ENCODE measurements around the gene SYT7.
A peak's percentile ranks its signal among the peaks of the same experiment; 100 is the strongest.

Gene SYT7

DNA sequence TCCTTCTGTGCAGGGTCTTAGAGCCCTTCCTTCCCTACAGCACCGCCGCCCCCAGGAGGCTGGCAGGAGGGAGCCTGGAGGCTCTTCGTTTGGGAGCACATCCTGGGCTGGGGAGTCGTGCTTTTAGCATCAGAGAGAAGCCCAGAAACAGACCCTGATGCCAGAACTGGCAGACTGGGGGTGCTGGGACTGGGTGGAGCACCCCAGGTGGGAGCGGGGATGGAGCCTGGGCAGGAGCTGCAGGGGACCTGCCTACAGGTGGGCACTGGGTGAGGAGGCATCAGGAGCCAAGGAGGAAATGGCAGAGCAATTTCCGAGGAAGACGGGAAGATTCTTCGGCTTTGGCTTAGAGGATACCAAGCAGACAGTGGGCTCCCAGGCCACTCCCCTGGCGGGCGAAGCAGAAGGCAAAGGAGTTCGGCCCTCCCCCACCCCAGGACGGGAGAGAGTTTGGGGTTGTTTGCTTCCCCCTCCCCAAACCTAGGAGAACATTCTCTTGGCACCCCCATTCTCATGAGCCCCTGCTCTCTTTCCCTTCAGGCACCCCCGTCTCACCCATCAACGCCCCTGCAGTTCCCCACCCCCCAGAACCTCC, 1.1 kb downstream of the SYT7 start:
- DNase-seq = peak; percentile 53

DNA sequence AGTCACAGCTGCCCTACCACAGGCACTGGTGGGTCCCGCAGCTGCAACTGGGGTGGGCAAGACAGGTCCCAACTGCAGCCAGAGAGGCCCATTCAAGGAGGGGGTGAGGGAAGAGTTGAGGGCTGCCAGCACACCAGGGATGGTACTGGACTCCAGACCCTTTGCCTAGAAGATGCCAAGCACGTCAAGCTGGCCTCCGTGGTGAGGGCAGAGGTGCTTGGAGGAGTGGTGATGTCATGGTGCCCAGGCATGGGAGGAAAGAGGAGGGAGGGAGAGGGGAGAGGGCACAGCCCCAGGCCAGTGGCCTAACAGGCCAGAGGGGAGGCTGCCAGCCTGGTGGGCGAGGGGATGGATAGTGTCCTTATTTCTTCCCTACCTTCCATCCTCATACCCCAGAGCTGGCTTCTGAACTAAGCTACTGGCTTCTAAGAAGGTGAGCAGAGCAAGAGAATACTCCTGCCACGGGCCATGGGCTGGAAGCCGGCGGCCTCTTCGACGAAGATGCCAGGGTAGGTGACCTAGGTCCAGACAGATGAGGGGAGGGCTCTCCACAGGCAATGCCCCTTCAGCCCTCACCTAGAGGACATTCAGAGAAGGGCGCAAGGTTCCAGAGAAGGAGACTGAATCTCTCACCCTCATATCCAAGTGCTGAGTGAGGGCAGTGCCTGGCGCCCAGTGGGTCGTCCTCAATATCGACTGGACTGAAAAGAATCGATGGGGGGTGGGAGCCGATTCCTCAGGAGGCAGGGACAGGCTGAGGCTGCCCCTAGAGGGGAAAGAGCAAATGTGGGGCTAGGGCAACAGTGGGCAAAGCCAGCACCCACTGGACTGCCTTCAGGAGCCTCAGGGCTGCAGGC, 1.8 kb downstream of the SYT7 start:
- DNase-seq = peak; percentile 38

DNA sequence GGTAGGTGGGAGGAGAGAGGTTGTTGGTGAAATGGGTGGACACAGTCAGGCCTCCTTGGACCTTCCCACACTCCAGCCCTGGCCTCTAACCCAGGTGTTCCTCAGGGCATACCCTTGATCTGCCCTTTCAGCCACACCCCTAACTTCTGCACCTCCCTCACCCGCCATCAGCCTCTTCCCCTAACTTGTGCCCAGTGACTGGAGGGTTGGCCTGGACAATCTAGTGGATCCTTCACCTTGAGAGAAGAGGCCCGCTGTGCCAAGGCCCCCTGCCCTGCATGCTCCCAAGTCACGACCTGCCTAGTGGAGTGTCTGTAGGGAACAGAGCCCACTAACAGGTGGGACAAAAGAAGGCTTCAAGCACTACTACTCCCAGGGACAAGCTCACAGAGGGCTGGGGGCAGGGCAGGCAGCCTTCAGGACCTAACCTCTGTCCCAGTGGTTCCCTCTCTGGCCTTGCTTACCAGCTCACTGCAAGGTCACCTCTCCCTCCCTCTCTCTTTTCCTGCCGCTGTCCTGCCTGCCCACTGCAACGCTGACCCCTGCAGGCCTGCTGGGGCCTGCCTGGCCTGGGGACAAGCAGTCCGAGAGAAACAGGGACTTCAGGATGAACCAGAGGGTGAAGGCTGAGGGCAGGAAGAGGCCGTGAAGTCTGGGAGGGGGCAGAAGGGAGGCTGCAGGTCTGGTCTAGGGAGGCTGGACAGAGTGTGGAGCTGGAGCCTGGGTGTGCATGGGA, 3.3 kb downstream of the SYT7 start:
- peak; percentile 70 for DNase-seq

DNA sequence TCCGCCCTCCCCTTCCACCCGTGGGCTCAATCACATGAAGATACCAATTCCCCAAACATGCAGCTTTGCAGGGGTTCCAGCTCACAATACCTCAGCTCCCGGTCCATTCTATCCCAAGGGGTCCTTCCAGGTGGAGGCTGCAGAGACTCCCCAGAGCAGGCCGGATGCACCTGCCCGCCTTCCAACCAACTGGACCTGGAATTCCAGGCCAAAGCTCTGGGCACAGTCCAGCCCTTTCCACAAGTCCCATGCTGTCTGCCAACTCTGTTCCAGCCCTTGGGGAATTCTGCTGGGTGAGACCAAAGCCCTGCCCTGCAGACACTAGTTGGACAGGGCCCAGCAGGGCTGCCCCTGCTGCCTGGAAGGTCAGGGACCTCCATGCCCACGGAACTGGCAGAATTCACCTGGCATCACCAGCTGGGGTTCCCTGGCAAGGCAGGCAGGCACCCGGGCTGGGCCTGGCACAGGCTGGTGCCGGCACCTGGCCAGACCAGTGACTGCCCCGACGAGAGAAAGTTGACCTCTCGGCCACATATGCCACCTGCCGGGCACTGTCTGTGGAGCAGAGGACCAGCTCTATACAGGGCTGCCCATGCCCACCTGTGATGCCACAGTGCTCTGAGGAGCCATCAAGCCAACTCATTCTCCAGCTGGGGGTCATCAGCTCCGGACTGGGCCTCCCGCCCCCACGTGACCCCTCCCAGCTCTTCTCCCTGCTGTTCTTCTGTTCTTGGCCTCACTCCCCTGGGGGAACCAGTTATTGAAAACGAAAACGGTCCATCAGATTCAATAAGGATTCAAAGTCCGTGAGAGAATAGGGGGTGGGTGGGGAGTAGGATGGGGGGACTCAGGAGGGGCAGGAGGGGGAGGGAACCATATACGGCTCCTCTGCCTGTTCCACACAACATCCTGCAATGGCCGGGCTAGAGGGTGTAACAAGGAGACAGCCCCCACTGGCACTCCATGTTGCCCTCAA, 4.7 kb downstream of the SYT7 start:
- peak; percentile 79 for DNase-seq

DNA sequence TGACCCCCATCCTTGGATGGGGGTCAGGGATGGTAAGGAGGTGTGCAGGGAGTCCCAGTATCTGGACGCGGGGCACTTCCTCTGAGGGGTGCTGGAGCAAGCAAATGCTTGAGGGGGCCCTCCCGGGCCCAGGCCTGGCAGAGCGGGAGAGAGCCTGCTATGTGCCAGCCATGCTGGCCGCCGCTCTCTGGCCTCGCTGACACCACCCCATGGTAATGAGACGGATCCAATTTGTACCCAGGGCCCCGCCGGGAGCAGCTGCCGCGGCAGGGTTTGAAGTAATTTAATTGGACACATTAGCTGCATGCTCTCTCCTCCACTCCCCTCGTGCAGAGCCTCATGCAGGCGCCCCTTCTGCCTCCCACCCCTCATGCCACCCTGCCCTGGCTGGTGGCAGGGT, 6.3 kb downstream of the SYT7 start:
- DNase-seq = peak; percentile 86

DNA sequence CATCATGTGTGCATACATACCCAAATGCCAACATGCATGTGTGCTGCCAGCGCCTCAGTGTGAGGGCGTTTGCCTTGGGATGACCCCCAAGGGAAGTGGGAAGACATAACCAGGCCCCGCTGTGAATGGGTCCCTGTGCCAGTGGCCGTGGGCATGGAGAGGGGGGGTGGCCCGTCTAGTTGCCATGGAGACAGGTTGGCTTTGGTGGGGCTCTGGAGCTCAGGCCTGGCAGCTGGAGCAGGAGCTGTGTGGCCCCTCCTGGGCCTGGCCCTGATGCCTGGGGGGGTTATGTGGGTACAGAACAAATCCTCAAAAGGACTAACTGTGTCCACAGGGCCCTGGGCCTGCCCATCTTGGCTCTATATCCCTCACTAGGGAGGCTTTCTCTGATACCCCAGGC, 8.0 kb downstream of the SYT7 start:
- no peak for DNase-seq

DNA sequence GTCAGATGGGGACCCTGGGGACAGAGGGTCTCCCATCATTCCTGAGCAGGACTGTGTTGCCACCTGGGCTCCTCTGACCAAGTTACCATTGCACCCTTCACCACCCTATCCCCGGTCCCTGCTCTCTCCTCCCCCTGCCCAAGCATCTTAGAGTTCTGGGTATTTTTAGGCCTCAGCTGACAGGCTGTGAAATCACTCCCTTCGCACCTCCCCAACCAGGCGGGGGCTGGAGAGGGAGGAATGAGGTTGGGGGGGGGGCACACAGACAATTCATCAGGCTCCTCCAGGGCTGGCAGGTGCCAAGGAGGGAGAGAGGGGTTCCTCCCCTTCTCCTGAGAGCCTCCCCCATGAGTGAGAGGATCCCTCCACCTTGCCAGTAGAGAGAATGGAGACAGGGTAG, 9.0 kb downstream of the SYT7 start:
- DNase-seq = no peak

DNA sequence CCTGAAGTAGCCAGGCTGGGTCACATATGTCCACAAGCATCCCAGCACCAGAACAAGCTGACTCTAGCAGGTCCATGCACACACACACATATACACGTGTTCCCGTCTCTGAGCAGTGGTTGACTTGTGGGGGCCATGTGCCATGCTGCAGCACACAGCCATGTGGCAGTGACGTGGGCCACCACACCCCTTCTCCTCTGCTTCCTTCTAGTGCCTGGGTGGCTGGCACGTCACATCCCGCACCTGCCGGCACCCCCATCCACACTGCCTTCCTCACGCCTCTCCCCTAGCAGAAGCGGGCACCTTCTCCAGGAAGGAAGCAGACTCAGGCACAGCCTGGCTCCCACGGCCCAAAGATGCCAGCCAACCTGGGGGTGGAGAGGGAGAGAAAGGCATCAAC, 9.5 kb downstream of the SYT7 start:
- no peak for DNase-seq

DNA sequence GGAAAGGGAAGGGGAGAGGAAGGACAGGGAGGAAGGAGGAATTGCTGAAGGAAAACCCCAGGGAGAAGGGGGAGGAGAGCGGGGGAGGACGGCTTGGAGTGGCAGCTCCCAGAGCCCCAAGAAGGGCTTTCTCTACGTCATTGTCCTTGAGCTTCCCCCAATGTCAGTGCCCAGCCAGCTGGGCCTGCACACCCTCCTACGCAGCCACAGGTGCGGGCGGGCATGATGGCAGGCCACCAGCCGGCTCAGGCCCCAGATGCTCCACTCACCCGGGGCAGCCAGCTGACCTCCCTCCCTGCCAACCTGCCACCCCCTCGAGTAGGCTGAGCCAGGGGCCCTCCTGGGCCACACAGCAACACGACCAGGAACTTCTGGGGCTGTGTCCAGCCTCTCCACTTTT, 11.2 kb downstream of the SYT7 start:
- peak; percentile 37 for DNase-seq

DNA sequence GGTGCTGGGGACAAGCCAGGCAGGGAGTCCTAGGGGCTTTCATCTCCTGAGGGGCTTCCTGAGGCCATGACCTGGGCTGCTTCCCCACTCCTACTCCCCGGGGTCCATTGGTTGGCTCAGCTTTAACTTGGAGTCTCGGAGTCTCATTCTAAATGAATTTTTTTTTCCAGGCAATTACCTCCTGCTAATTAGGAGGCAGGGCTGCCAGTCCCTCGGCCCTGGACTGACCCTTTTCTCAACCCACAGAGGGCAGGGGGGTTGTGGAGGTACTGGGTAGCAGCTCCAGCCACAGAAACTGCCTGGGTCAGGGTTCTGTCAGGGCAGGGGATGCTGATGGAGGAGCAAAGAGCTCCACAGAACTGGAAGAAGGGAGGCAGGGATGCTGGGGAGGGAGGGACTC, 11.9 kb downstream of the SYT7 start:
- peak; percentile 59 for DNase-seq

DNA sequence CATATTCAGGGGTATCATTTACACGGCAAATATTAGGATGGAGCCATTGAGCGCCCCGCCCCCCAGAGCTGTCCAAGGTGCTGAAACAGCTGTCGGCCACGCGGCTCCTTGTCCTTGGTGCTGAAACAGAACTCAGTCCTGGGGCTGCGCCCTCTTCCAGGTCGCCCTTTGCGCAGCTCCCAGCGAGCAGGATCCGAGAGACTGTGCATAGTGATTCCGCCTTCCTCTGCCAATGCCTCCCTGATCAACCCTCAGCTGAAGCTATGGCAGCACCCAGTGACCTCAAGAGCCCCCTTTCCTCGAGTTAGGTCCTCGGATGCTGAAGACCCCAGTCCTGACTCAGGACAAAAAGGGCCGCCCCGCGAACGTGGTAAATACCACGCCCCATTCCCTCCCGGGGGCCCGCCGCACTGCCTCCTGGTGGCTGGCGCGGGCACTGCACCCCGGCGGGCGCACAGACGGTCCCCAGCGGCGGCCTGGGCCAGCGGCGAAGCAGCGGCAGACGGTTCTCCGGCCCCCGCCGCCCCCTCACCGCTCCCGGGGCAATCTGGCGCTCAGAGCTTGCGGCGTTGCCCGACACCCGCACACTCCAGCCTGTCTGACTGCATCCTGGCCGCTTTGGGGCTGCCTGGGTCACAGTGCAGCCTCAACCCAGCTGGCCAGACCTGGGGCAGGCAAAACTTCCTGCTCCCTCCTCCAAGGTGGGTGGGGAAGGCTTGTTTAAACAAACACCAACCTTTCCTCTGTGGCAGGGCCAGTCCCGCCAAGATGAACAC, 13.4 kb downstream of the SYT7 start:
- DNase-seq = peak; percentile 92

DNA sequence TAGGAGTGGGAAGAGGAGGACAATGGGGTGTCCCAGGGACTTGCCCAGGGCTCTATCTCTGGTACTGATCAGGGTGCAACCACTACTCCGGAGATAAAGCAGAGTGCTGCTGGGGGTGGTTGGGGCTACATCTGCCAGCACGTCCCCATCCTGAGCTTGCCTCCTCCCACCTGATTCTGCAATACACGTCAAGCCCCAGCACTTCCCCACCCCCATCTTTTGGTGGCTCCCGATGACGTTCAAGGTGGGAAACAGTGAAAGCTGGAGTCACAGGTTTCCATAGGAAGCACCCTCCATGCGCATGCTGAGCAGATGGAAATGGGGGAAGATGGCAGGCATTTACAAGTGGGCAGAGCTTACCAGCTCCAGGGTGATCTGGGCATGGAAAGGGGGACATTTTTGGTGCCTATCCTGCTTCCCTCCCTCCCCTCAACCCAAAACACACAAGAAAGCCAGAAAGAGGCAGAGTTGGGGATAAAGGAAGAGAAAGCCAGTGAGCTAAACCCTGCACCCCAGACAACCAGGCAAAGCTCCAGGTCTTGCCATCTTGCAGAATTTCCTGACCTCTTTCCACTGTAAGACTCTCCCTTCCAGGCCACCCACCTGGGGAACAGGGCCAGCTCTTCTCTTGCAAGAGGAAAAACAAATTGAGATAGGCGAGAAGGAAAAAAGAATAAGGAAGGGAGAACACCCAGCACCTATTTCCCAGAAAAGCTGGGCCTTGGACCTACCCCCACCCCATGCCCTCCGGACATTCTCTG, 15.8 kb downstream of the SYT7 start:
- DNase-seq = no peak

DNA sequence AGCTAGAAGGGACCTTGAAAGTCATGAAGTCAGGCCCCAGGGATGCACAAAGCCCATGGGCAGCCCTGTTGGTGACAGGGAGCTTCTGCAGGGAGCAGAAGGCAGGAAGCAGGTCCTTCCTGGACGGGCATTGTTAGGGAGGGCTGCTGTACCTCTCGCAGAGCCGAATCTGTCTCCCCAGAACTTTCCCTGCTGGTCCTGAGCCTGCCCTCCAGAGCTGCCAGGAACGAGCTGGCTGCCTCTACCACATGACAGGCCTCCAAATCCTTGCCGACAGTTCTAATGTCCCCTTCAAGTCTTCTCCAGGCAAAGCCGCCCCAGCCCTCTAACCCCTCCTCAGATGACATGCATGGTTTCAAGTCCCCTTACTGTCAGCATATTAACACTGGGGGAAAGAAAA, 20.1 kb downstream of the SYT7 start:
- no peak for DNase-seq

DNA sequence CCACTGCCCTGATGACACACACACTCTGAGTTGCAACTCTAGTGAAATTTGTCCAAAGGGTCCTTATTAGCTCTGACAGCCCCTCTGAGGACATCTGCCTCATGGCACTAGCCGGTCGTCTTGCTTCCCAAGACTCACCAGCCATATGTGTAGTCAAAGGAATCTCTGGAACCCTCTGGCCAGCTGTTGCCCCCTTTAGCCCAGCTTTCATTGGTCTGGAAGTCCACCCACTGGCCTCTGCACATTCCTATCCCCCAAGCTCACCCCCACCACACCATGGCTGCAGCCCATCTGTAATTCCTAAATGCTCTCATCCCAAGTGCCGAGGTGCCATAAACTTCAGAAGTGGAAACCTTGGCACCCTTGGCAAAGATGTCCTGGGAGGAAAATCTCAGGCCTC, 24.3 kb downstream of the SYT7 start:
- no peak for DNase-seq

DNA sequence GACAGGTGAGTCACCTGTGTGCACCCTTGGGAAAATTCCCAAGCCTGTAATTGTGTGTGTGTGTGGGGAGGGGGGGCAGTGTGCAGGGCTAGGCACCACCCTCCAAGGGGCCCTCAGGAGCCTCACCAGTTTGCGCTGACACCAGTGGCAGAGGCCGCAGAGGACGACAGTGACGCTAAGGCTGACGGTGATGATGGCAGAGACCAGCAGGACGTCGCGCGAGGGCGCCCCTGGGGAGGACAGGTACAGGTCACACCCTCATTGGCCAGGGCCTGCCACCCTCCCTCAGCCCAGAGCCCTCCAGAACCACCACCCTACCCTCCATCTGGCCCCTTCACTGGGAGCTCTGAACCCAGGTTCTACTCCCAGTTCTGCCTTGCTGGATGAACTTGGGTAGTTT, 24.9 kb downstream of the SYT7 start:
- DNase-seq = no peak

DNA sequence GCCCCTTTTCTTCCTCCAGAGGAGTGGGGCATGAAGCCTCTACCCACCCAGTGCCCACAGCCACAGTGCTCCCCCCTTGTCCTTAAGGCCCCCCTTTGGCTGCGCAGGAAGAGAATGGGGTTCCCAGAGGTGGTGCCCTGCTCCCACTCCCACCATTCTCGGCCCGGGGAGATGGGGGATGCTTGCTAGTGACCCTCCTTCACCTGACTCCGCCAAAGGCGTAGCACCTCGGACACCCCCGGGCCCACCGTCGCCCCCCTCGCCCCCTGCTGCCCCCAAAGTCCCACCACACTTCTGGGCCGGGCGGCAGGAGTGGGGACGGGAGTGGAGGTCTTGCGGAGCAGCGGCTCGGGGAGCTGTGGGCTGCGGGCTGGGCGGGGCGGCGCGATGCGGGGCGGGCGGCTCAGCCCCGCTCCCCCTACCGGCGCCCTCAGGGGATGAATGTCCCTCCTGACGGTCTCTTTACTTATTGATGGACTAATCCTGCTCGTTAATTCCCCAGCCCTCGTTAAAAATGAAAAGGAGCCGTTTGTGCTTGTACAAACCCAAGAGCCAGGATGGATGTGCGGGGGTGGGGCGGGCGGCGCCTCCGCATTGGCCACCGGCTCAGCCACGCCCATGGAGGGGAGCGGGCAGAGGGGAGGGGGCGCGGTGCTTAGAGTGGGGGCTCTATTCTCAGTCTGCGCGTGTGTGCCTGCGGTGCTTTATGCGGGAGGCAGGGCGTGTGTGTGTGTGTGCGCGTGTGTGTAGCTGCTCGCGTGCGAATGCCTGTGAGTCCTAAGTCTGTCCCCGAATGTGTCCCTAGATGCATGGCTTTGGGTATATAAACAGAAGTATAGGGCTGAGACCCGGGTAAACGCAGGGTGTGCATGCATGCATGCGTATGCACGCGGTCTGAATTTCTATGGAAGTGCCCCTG, 25.6 kb downstream of the SYT7 start:
- peak; percentile 72 for DNase-seq

DNA sequence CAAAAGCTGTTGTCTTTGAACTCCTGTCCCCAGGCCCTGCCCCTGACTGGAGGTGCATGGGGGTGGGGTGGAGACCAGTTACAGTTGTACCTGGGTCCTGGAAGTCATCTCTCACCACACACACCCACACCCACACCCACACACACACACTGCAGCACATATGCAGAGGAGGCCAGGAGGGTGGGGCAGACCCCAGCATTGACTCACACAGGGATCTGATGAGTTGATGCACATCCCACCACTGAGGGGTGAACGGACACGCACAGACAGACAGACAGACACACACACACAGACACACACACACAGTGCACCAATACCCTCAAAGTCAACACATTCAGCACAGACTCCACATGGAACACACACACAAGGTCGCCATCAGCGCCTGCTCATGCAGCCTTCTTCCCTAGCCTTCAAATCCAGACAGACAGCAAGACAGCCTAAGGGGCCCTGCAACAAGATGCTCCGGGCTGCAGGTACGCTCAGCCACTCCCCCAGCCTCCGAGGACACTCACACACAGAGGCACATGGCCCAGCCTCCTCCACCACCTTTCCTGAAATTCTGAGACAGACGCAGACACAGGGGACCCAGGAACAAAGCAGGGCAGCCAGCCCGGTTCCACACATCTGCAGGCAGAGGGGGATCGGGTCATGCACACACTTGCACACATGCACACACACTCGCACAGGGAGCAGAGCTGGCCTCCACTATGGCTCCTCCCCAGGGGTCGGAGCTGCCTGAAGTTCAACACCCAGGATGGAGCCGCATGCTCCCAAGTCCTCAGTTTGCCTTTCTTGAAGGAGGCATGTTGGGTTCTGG, 26.5 kb downstream of the SYT7 start:
- DNase-seq = peak; percentile 57

DNA sequence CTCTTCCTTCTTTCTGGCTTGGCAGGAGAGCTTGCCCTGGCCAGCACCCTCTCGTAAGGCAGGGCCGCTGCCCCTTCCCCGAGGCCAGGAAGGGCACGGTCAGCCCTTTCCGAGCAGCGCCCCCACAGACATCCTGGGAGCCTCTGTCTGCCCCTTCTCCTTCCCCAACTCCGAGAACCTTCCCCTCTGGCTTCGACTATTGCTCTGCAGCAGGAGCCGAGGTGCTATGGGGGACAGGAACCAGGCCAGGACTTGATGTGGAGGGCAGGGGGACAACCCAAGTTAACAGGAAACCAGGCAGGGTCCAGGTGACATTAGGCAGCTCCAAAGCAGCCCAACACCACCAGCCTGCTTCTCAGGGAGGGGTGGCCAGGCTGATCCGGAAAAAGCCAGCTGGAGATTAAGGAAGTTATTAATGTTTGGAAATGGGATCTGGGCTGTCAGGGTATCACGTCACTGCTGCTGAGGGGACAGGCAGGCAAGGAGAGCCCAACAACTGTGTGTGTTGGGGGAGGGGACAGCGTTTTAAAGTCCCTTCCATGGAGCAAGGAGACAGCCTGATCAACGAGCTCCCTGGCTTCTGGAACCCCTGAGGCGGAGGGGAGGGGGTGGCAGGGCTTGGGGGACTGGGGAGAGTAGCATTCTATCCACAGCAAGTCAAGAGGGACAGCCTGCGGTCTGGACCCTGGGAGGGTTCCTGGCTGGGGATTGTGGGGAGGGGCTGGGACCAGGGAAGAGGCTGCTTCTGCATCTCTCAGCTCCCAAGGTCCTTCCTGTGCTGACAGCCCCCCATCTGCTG, 27.3 kb downstream of the SYT7 start:
- peak; percentile 30 for DNase-seq

All from retina (tissue), 1 donor.